A549 treated with CpdA at 1 μM for 4 hours (cell line): Measurements from ENCODE around the gene IFT80. TPM values are rescaled to one million over a fixed set of nuclear protein-coding genes. Genes with fewer than 3 reads are reported as not detected.

ENCODE experiments used
- total RNA-seq: library from RNA; stranded (reverse); fragments of 200-300 nt; extraction: Qiagen RNA extraction; gene quantifications from 5 replicates; pipeline ENCODE4 v1.2.3, GENCODE V29; 2022; ENCODE audit warnings: low read depth

IFT80 gene
- total RNA-seq: 11.3 to 18.1 TPM (median 12.3 TPM) in 5 replicates

DNA sequence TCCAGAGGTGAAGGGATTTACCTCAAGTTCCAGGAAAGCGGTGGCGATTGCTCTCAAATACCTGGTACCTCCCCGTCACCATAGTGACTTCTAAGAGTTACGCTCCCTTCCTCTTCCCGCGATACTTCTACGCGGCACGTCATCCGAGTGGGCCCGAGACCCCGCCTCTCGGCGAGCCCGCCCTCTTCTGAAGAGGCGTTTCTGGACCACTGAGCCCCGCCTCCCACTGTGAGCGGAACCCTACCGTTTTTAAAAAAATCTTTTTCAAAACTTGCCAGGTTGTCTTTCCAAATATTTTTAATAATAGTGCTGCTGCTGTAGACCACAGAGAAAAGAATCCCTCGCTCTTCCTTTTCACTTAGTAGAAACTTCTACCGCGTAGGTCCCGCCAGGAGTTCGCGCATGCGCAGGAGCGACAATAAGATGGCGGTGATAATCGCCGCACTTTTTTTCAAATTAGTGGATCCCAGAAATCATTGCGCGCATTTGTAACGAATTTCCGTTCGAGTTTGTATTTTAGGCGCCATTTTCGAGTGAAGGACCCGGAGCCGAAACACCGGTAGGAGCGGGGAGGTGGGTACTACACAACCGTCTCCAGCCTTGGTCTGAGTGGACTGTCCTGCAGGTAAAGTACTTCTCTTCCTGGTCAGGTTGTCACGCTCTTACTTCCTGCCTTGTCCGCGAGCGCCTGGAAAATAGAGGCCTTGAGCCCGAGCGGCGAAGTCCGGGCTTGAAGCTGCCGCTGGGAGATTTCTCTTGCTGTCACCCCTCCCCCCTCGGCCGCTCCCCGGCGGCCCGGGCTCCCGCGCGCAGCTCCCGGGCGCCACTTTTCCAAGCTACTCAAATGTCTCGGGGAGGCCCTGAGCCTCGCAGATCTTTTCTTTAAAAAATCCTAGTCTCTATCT lies at the start of gene IFT80, which contains the start of gene SMC4:
Gene IFT80, minus strand, starts transcription at position 101 of the 905 bp plus-strand sequence. CDS start 14,625 bp downstream, outside the sequence.
Gene SMC4, plus strand, starts transcription at position 526 of the 905 bp plus-strand sequence. CDS start 1,177 bp downstream, outside the sequence.

GRCh38 chr3:160225176-160226025 lies 173.6 kb downstream of the IFT80 start, which contains the start of gene C3orf80:
Gene C3orf80, plus strand, starts transcription at chr3:160225422. Its CDS starts 214 bp downstream, at chr3:160225636.

Other genes with a start within 250 kb of the IFT80 start
- 1.9 to 2.3 TPM (median 2.1 TPM) in 5 replicates for gene C3orf80, start 173.8 kb downstream of the IFT80 start, total RNA-seq
- gene SMC4, start 425 bp upstream of the IFT80 start, total RNA-seq: 79.2 to 118 TPM (median 98.9 TPM) in 5 replicates
- gene TRIM59, start 50.6 kb upstream of the IFT80 start, total RNA-seq: 8.9 to 10.8 TPM (median 9.3 TPM) in 5 replicates
- 29.6 to 34.3 TPM (median 30.6 TPM) in 5 replicates for gene KPNA4, start 166.3 kb upstream of the IFT80 start, total RNA-seq